ENCODE data around the gene ADAM10. TPM values are rescaled to one million over a fixed set of nuclear protein-coding genes. Genes with fewer than 3 reads are reported as not detected.

The ADAM10 gene
- total RNA-seq, 1 donor from 2014 or later: 243 TPM

DNA sequence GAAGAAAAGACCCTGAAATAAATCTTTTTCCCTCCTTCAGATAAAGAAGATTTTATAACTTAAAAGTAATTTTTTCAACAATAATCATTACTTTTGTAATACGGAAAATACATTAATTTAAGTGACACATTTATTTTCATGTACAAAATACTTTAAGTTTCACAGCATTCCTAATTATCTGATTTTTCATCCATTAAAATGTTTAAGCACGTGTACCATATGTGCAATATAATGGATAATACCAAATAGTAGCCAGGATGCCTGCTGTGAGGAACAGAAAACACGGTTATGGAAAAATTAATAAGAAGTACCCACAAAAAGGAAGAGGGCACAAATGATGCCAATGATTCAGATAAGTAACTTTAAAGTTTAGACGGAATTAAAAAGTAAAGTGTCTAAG lies 33.5 kb downstream of the ADAM10 start:
- H3K79me2 ChIP-seq (ENCODE audit: insufficient read depth, low read length): peaks cover 37% of the 10 kb centered on the region
- peaks cover 19% of the 10 kb centered on the region for H4K20me1 ChIP-seq (ENCODE audit: insufficient read depth, low read length)
- no peaks in the 10 kb centered on the region for H3K9me3 Mint-ChIP-seq (ENCODE audit: unreplicated experiment)
- no peaks in the 10 kb centered on the region for H3K27me3 ChIP-seq (ENCODE audit: insufficient read depth, low read length)
- H3K27me3 Mint-ChIP-seq (ENCODE audit: low read depth, unreplicated experiment): no peaks in the 10 kb centered on the region
- no peak for TF ChIP-seq EZH2 (IDR thresholded peaks at IDR 0.05; ENCODE audit: insufficient read depth, low read length)
- TF ChIP-seq, protein P1, sequence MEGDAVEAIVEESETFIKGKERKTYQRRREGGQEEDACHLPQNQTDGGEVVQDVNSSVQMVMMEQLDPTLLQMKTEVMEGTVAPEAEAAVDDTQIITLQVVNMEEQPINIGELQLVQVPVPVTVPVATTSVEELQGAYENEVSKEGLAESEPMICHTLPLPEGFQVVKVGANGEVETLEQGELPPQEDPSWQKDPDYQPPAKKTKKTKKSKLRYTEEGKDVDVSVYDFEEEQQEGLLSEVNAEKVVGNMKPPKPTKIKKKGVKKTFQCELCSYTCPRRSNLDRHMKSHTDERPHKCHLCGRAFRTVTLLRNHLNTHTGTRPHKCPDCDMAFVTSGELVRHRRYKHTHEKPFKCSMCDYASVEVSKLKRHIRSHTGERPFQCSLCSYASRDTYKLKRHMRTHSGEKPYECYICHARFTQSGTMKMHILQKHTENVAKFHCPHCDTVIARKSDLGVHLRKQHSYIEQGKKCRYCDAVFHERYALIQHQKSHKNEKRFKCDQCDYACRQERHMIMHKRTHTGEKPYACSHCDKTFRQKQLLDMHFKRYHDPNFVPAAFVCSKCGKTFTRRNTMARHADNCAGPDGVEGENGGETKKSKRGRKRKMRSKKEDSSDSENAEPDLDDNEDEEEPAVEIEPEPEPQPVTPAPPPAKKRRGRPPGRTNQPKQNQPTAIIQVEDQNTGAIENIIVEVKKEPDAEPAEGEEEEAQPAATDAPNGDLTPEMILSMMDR (IDR thresholded peaks at IDR 0.05; ENCODE audit: insufficient read depth, low read depth, low read length): no peak
- FAIRE-seq (no peak), DNase-seq (ENCODE audit: low read depth) (no peak)
- H3K4me3 ChIP-seq (ENCODE audit: insufficient read depth, low read depth, low read length): no peak overlapping the region
- H2AFZ ChIP-seq (ENCODE audit: low read depth, low read length): no peak overlapping the region
- H3K36me3 ChIP-seq (ENCODE audit: insufficient read depth, low read length): peaks cover 3% of the 10 kb centered on the region
- no peak overlapping the region for H3K4me2 ChIP-seq (ENCODE audit: low read length)
- H3K4me3 Mint-ChIP-seq (ENCODE audit: unreplicated experiment): no peak overlapping the region
- H3K9ac ChIP-seq (ENCODE audit: low read length): no peak overlapping the region
- peaks cover 4% of the 10 kb centered on the region for H3K4me1 Mint-ChIP-seq (ENCODE audit: low read depth, unreplicated experiment)
- no peaks in the 10 kb centered on the region for H3K9me3 ChIP-seq (ENCODE audit: insufficient read depth, low read depth, low read length)
- no peaks in the 10 kb centered on the region for H3K4me1 ChIP-seq (ENCODE audit: insufficient read depth, low read length)
- peaks cover 12% of the 10 kb centered on the region for H3K36me3 Mint-ChIP-seq (ENCODE audit: low read depth, unreplicated experiment)
- no peak overlapping the region for H3K27ac ChIP-seq (ENCODE audit: low read depth, low read length)
- H3K27ac Mint-ChIP-seq (ENCODE audit: unreplicated experiment): no peak overlapping the region

DNA sequence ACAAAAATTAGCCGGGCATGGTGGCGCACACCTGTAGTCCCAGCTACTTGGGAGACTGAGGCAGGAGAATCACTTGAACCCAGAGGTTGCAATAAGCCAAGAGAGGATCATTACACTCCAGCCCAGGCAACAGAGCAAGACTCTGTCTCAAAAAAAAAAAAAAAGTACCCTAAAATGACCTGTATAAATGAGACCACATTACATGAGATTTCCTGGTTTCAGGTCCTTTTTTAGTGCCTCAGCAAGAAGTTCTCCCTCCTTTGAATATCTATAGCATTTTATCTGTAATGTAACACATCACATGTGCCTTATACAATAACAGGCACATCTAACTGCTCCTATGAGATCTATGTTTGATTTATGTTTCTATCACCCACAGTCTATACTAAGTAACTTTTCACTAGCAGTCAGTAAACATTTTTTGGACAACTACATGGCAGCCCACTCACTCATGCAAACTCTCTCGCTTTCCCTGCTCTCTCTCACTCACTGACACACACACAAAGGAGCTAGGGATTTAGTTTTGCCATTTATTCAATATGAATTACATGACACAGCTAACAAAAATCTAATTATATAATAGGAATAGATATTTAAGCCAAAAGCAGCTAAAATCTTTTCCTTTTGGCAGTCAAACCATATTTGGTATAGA lies 34.1 kb downstream of the ADAM10 start:
- Histone ChIP-seq H3K36me3 (ENCODE audit: insufficient read depth, low read length) (peaks cover 3% of the 10 kb centered on the region), H4K20me1 (ENCODE audit: insufficient read depth, low read length) (peaks cover 15% of the 10 kb centered on the region), H3K79me2 (ENCODE audit: insufficient read depth, low read length) (peaks cover 33% of the 10 kb centered on the region), H3K4me1 (ENCODE audit: insufficient read depth, low read length) (no peaks in the 10 kb centered on the region), H3K9ac (ENCODE audit: low read length) (no peak overlapping the region), H3K4me3 (ENCODE audit: insufficient read depth, low read depth, low read length) (no peak overlapping the region), H2AFZ (ENCODE audit: low read depth, low read length) (no peak overlapping the region), H3K27me3 (ENCODE audit: insufficient read depth, low read length) (no peaks in the 10 kb centered on the region), H3K27ac (ENCODE audit: low read depth, low read length) (no peak overlapping the region), H3K9me3 (ENCODE audit: insufficient read depth, low read depth, low read length) (no peaks in the 10 kb centered on the region), H3K4me2 (ENCODE audit: low read length) (no peak overlapping the region)
- H3K27ac Mint-ChIP-seq (ENCODE audit: unreplicated experiment): no peak overlapping the region
- no peak overlapping the region for H3K4me3 Mint-ChIP-seq (ENCODE audit: unreplicated experiment)
- DNase-seq (ENCODE audit: low read depth) (no peak), FAIRE-seq (no peak)
- H3K36me3 Mint-ChIP-seq (ENCODE audit: low read depth, unreplicated experiment): peaks cover 12% of the 10 kb centered on the region
- H3K9me3 Mint-ChIP-seq (ENCODE audit: unreplicated experiment): no peaks in the 10 kb centered on the region
- TF ChIP-seq, protein P1 (IDR thresholded peaks at IDR 0.05; ENCODE audit: insufficient read depth, low read depth, low read length): no peak
- no peaks in the 10 kb centered on the region for H3K27me3 Mint-ChIP-seq (ENCODE audit: low read depth, unreplicated experiment)
- H3K4me1 Mint-ChIP-seq (ENCODE audit: low read depth, unreplicated experiment): peaks cover 4% of the 10 kb centered on the region

DNA sequence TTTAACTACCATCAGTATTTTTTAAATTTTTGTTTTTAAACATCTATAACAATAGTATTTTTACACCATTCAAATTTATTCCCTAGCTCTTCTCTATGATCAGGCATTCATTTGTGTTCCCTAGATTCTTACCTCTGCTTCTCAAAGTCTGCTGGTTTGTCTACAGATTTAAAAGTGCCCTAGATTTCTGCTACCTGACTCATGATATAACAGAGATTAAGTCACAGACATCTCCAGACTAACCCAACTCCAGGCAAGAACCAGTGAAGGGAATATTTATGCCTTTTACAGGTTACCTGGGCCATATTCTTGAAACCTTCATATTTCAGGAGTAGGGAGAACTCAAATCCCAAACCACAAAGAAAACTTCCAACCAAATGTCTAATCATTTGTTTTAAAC lies 38.8 kb downstream of the ADAM10 start:
- Histone ChIP-seq H3K27me3 (ENCODE audit: insufficient read depth, low read length) (no peaks in the 10 kb centered on the region), H3K9me3 (ENCODE audit: insufficient read depth, low read depth, low read length) (no peaks in the 10 kb centered on the region), H4K20me1 (ENCODE audit: insufficient read depth, low read length) (peaks cover 21% of the 10 kb centered on the region), H3K79me2 (ENCODE audit: insufficient read depth, low read length) (peaks cover 37% of the 10 kb centered on the region), H2AFZ (ENCODE audit: low read depth, low read length) (no peak overlapping the region), H3K9ac (ENCODE audit: low read length) (no peak overlapping the region), H3K4me1 (ENCODE audit: insufficient read depth, low read length) (no peaks in the 10 kb centered on the region), H3K36me3 (ENCODE audit: insufficient read depth, low read length) (no peaks in the 10 kb centered on the region), H3K4me2 (ENCODE audit: low read length) (no peak overlapping the region), H3K27ac (ENCODE audit: low read depth, low read length) (no peak overlapping the region), H3K4me3 (ENCODE audit: insufficient read depth, low read depth, low read length) (no peak overlapping the region)
- no peaks in the 10 kb centered on the region for H3K4me1 Mint-ChIP-seq (ENCODE audit: low read depth, unreplicated experiment)
- H3K27ac Mint-ChIP-seq (ENCODE audit: unreplicated experiment): no peak overlapping the region
- FAIRE-seq (no peak), DNase-seq (ENCODE audit: low read depth) (peak; percentile 20)
- H3K9me3 Mint-ChIP-seq (ENCODE audit: unreplicated experiment): no peaks in the 10 kb centered on the region
- H3K27me3 Mint-ChIP-seq (ENCODE audit: low read depth, unreplicated experiment): no peaks in the 10 kb centered on the region
- TF ChIP-seq, protein P1 (IDR thresholded peaks at IDR 0.05; ENCODE audit: insufficient read depth, low read depth, low read length): no peak
- H3K36me3 Mint-ChIP-seq (ENCODE audit: low read depth, unreplicated experiment): peaks cover 12% of the 10 kb centered on the region
- no peak overlapping the region for H3K4me3 Mint-ChIP-seq (ENCODE audit: unreplicated experiment)
